Measurements from ENCODE around the gene RGS11.
"Not testable (repeated sequence)": the region's sequence is repeated elsewhere in the genome, so short reads cannot be mapped to it uniquely, and the experiment has no call there.

RGS11 gene

GRCh38 chr16:261031-261691 is 14.6 kb downstream of the RGS11 start:
- no peak for DNase-seq

- DNase-seq: no peak
Measured at GRCh38 chr16:260326-260725, 15.4 kb downstream of the RGS11 start.

- DNase-seq: no peak
Measured at GRCh38 chr16:259814-260253, 15.9 kb downstream of the RGS11 start.

GRCh38 chr16:259226-259625 is 16.5 kb downstream of the RGS11 start:
- DNase-seq: no peak

GRCh38 chr16:258091-258490 is 17.7 kb downstream of the RGS11 start:
- DNase-seq: not testable (repeated sequence)

- DNase-seq: no peak
Measured at GRCh38 chr16:255183-255582, 20.6 kb downstream of the RGS11 start.

GRCh38 chr16:254461-254860 is 21.3 kb downstream of the RGS11 start:
- no peak for DNase-seq

- peak in 1 of 5 experiments; percentile 18 for DNase-seq
Measured at GRCh38 chr16:253833-254232, 21.9 kb downstream of the RGS11 start.

GRCh38 chr16:252366-253337 is 23.1 kb downstream of the RGS11 start:
- DNase-seq: peak in 2 of 5 experiments; percentile 16 to 60

GRCh38 chr16:249431-249830 is 26.3 kb downstream of the RGS11 start:
- DNase-seq: no peak

GRCh38 chr16:247027-247426 is 28.7 kb downstream of the RGS11 start:
- no peak for DNase-seq

GRCh38 chr16:245105-245504 is 30.6 kb downstream of the RGS11 start:
- no peak for DNase-seq

- DNase-seq: no peak
Measured at GRCh38 chr16:243348-243747, 32.4 kb downstream of the RGS11 start.

- no peak for DNase-seq
Measured at GRCh38 chr16:242281-242680, 33.5 kb downstream of the RGS11 start.

- DNase-seq: no peak
Measured at GRCh38 chr16:240559-240958, 35.2 kb downstream of the RGS11 start.

GRCh38 chr16:239948-240277 is 35.8 kb downstream of the RGS11 start:
- no peak for DNase-seq

GRCh38 chr16:234468-235305 is 41.1 kb downstream of the RGS11 start, which contains the start of gene FAM234A:
FAM234A (plus strand) TSS chr16:234821; CDS start chr16:254414, 19,593 bp downstream.
- peak; percentile 87 to 95 (median 93) for DNase-seq

- DNase-seq: no peak
Measured at GRCh38 chr16:230949-231348, 44.8 kb downstream of the RGS11 start.

- not testable (repeated sequence) for DNase-seq
Measured at GRCh38 chr16:230351-230750, 45.4 kb downstream of the RGS11 start.

GRCh38 chr16:229731-230281 is 45.9 kb downstream of the RGS11 start:
- DNase-seq: no peak

- DNase-seq: peak; percentile 71 to 91 (median 81)
Measured at GRCh38 chr16:228852-229730, 46.7 kb downstream of the RGS11 start, which contains the start of gene LUC7L. LUC7L (minus strand) TSS chr16:229449; CDS start chr16:229339, 110 bp downstream.

All from T-helper 2 cell (primary cell).